ENCODE results near the gene ANKRD35. TPM values are rescaled to one million over a fixed set of nuclear protein-coding genes. Genes with fewer than 3 reads are reported as not detected.

Gene ANKRD35
- total and polyA plus RNA-seq, 2 of the 8 experiments (the other 6 are each of a cell fraction or from before 2014, with no cell fraction given) = 1.6 to 3.0 TPM

DNA sequence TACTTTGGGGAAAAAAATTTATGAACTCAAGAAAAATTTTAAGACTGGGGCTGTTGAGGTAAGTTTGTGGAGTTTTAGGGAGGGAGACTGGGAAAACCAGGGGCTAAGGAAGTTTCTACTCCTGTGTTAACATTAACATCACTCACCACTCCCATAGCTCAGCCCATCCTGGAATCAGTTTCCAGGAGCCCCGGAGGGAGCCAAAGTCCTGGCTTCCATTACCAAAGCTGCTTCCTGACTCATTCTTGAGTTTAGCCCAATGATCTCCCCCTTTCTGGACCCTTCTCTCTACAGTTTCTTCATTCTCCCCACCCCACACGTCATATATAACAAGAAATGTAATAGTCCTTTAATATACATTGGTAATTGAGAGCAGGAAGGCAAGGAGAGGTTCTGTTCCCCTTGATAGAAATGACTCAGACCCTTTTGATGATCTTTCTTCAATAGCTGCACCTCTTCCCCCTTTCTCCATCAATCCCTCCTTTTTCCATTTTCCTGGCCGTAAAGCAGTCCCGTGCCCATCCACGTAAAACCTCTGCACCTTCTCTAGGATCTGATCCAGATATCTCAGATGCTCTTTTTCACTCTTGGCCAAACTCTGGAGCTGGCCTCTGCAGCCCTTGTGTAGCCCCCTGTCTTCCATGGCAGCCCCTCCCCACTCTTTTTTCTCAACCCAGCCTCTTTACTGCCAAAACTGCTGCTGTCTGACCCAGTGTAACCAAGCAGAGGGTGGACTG is 22.2 kb downstream of the ANKRD35 start (continued):
- TF ChIP-seq, protein P1, sequence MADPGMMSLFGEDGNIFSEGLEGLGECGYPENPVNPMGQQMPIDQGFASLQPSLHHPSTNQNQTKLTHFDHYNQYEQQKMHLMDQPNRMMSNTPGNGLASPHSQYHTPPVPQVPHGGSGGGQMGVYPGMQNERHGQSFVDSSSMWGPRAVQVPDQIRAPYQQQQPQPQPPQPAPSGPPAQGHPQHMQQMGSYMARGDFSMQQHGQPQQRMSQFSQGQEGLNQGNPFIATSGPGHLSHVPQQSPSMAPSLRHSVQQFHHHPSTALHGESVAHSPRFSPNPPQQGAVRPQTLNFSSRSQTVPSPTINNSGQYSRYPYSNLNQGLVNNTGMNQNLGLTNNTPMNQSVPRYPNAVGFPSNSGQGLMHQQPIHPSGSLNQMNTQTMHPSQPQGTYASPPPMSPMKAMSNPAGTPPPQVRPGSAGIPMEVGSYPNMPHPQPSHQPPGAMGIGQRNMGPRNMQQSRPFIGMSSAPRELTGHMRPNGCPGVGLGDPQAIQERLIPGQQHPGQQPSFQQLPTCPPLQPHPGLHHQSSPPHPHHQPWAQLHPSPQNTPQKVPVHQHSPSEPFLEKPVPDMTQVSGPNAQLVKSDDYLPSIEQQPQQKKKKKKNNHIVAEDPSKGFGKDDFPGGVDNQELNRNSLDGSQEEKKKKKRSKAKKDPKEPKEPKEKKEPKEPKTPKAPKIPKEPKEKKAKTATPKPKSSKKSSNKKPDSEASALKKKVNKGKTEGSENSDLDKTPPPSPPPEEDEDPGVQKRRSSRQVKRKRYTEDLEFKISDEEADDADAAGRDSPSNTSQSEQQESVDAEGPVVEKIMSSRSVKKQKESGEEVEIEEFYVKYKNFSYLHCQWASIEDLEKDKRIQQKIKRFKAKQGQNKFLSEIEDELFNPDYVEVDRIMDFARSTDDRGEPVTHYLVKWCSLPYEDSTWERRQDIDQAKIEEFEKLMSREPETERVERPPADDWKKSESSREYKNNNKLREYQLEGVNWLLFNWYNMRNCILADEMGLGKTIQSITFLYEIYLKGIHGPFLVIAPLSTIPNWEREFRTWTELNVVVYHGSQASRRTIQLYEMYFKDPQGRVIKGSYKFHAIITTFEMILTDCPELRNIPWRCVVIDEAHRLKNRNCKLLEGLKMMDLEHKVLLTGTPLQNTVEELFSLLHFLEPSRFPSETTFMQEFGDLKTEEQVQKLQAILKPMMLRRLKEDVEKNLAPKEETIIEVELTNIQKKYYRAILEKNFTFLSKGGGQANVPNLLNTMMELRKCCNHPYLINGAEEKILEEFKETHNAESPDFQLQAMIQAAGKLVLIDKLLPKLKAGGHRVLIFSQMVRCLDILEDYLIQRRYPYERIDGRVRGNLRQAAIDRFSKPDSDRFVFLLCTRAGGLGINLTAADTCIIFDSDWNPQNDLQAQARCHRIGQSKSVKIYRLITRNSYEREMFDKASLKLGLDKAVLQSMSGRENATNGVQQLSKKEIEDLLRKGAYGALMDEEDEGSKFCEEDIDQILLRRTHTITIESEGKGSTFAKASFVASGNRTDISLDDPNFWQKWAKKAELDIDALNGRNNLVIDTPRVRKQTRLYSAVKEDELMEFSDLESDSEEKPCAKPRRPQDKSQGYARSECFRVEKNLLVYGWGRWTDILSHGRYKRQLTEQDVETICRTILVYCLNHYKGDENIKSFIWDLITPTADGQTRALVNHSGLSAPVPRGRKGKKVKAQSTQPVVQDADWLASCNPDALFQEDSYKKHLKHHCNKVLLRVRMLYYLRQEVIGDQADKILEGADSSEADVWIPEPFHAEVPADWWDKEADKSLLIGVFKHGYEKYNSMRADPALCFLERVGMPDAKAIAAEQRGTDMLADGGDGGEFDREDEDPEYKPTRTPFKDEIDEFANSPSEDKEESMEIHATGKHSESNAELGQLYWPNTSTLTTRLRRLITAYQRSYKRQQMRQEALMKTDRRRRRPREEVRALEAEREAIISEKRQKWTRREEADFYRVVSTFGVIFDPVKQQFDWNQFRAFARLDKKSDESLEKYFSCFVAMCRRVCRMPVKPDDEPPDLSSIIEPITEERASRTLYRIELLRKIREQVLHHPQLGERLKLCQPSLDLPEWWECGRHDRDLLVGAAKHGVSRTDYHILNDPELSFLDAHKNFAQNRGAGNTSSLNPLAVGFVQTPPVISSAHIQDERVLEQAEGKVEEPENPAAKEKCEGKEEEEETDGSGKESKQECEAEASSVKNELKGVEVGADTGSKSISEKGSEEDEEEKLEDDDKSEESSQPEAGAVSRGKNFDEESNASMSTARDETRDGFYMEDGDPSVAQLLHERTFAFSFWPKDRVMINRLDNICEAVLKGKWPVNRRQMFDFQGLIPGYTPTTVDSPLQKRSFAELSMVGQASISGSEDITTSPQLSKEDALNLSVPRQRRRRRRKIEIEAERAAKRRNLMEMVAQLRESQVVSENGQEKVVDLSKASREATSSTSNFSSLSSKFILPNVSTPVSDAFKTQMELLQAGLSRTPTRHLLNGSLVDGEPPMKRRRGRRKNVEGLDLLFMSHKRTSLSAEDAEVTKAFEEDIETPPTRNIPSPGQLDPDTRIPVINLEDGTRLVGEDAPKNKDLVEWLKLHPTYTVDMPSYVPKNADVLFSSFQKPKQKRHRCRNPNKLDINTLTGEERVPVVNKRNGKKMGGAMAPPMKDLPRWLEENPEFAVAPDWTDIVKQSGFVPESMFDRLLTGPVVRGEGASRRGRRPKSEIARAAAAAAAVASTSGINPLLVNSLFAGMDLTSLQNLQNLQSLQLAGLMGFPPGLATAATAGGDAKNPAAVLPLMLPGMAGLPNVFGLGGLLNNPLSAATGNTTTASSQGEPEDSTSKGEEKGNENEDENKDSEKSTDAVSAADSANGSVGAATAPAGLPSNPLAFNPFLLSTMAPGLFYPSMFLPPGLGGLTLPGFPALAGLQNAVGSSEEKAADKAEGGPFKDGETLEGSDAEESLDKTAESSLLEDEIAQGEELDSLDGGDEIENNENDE (IDR thresholded peaks at IDR 0.05; ENCODE audit: insufficient replicate concordance, low read length) = no peak
- TF ChIP-seq RAD21 (IDR thresholded peaks at IDR 0.05 in 1 of 2, conservative IDR thresholded peaks at IDR 0.05 in 1 of 2; ENCODE audit: low read depth in 2 of 2, low read length in 2 of 2) = no peak

Measured in H1 (cell line).